Activated CD4-positive, alpha-beta memory T cell treated with anti-CD3 and anti-CD28 coated beads, Interleukin-2, amount 10 ng/mL, durations not matched to agents 7 days and 5 days (primary cell): ENCODE data around the gene KCNJ8. TPM values are rescaled to one million over a fixed set of nuclear protein-coding genes. Genes with fewer than 3 reads are reported as not detected.
"Not testable (repeated sequence)": the region's sequence is repeated elsewhere in the genome, so short reads cannot be mapped to it uniquely, and the experiment has no call there.

ENCODE experiments used
- CTCF ChIA-PET: fragments of 350-600 bp; sonication (Branson Sonifier 250); formaldehyde crosslinking; loops from one replicate; lab custom pipeline; 2021; ENCODE audit warnings: antibody characterized with exemption, inconsistent platforms; lab: Charles Lee
- POLR2A ChIA-PET: fragments of 350-600 bp; sonication (Branson Sonifier 250); formaldehyde crosslinking; loops from one replicate; lab custom pipeline; 2021; ENCODE audit warnings: antibody characterized with exemption; lab: Charles Lee
- DNase-seq: peaks from one replicate; pipeline ENCODE4 v3.0.0-alpha.2; 2020
- H3K27ac Mint-ChIP-seq: one replicate; pipeline ENCODE4 v1.8.0; 2021; ENCODE audit warnings: mild to moderate bottlenecking, mixed read lengths
- H3K27me3 Mint-ChIP-seq: one replicate; pipeline ENCODE4 v1.8.0; 2021; ENCODE audit warnings: mixed read lengths
- H3K36me3 Mint-ChIP-seq: one replicate; pipeline ENCODE4 v1.8.0; 2021; ENCODE audit warnings: low read depth, mixed read lengths
- H3K4me1 Mint-ChIP-seq: one replicate; pipeline ENCODE4 v1.8.0; 2021; ENCODE audit warnings: mixed read lengths
- H3K4me3 Mint-ChIP-seq: one replicate; pipeline ENCODE4 v1.8.0; 2021; ENCODE audit warnings: mild to moderate bottlenecking, mixed read lengths
- H3K9me3 Mint-ChIP-seq: one replicate; pipeline ENCODE4 v1.8.0; 2021; ENCODE audit warnings: mixed read lengths
- total RNA-seq, 2 experiments: library from RNA; stranded (reverse); gene quantifications; one replicate each; pipeline ENCODE4 v1.2.3, GENCODE V29; 2021

Gene KCNJ8
- not detected for total RNA-seq

DNA sequence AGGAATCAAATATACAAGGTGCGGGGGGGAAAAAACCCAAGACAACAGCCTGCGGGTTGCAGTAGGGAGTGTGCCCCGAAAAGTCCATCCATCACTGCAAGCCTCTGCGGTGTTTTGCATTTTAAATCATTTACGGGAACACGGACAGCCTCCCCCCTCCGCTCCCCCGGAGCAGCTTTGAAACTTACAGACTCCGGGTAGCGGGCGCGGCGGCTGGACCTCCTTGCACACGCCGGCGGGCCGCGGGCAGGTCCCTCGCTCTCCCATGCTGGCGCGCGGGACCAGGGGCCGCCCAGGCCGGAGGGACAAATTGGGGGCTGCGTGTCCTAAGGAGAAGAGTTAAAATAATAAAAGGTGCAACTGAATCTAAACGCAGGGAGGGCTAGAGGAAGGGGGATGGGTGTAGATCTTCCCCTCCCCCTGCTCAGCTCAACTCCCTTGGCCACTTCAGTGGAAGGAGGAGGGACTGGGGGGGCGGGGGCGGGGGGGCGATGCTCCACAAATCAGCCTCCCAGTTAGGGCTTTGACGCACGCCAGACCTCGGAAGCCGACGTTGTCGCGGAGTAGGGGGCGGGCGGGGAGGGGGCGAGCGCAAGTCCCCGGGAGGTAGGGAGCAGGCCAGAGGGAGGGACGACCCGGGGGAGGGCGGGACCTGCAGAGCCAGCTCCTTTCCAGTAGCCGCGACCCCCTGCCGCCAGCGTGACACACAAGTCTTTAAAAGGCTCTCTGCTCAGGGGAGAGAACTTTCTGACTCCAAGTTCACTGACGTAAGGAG lies at the start of gene KCNJ8:
Gene KCNJ8 (minus strand): TSS at position 349 of the 775 bp plus-strand sequence. CDS start 1,090 bp downstream, outside the sequence.
- no peak for DNase-seq
- POLR2A ChIA-PET, result no interaction called here
- CTCF ChIA-PET, result interaction anchor here (0.7 kb wide), 1 partner anchor 77 kb away, joined by 5 read pairs; no protein-coding TSS in a partner anchor
- H3K27me3 Mint-ChIP-seq, result peaks cover 46% of the 10 kb centered on the region
- no peaks in the 10 kb centered on the region for H3K36me3 Mint-ChIP-seq
- H3K4me1 Mint-ChIP-seq, result peaks cover 6% of the 10 kb centered on the region
- no peak within 1 kb of the TSS for H3K4me3 Mint-ChIP-seq
- no peaks in the 10 kb centered on the region for H3K9me3 Mint-ChIP-seq
- H3K27ac Mint-ChIP-seq, result no peak within 1 kb of the TSS

DNA sequence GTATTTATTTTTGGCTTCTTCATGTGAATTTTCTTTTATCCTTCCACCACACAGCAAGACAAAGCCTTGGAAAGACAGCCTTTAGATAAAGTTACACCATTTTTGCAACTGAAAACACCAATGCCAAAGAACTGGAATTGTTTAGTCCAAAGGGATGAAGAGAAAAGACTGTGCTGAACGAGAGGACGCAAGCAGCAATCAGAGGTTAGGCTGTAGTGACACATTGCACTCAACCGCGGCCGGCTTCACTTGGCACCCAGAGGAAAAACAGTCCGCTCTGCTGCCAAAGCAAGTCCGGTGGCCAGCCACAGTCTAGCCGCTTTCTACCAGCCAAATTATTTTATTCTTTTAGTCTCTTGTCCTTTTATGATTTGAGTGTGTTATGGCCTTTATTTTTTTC lies 49.1 kb upstream of the KCNJ8 start:
- no peaks in the 10 kb centered on the region for H3K27me3 Mint-ChIP-seq
- POLR2A ChIA-PET, result no interaction called here
- DNase-seq, result no peak
- no peak overlapping the region for H3K4me3 Mint-ChIP-seq
- no peak overlapping the region for H3K27ac Mint-ChIP-seq
- H3K9me3 Mint-ChIP-seq, result no peaks in the 10 kb centered on the region
- H3K36me3 Mint-ChIP-seq, result no peaks in the 10 kb centered on the region
- no peaks in the 10 kb centered on the region for H3K4me1 Mint-ChIP-seq
- CTCF ChIA-PET, result no interaction called here

DNA sequence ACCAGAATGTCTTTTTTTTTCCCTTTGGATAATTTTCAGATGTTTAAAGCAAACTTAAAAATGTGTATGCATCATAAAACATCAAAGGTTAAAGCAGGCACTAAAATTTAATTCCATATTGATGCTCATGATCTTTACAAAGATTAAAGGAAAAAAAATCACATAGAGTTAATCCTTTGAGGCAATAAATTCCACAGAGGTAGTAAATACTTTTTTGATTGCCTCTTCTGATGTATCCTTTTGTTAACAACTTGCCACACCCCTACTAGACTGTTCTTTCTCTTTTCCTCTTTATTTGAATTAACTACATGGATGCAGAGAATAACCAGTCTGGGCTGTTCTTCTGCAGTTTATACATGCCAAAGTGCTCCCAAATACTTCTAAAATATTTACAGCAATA lies 45.2 kb upstream of the KCNJ8 start:
- Mint-ChIP-seq H3K4me1 (no peaks in the 10 kb centered on the region), H3K4me3 (no peak overlapping the region), H3K27me3 (no peaks in the 10 kb centered on the region), H3K36me3 (no peaks in the 10 kb centered on the region), H3K27ac (no peak overlapping the region), H3K9me3 (no peaks in the 10 kb centered on the region)
- no peak for DNase-seq
- ChIA-PET CTCF (no interaction called here), POLR2A (no interaction called here)

DNA sequence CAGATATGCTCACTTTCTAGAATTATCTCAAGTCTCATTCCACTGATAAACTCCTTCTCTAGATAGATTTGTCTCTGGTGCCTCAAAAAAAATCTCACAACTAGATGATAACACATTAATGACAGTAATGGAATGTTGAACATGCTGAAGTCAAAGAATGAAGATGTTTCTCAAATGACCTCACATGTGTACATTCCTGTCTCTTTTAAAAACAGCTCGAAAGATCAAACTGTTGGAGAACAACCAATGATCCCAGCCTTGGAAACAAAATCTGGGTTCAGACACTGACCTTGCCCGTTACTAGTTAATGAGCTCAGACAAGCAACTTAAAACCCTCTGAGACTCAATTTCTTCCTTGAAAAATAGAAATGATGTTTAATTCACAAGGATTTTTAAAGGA lies 44.7 kb upstream of the KCNJ8 start:
- no peaks in the 10 kb centered on the region for H3K9me3 Mint-ChIP-seq

DNA sequence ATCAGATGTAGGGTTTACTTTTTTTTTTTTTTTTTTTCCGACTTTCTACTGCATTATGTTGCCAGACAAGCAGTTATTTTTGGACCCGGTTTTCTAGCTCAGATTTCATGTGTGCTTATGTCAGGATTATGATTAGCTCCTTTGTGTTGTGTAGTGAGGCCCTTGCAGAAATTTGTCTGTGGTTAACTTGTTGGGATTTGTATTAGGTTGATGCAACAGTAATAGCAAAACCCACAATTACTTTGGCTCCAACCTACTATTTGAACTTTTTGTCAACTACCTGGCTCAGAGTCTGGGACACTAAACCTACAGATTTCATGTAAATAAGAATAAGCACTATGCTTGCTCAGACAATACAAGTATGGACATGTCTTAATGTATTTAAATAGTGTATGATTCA lies 44.1 kb upstream of the KCNJ8 start:
- Mint-ChIP-seq H3K27me3 (no peaks in the 10 kb centered on the region), H3K9me3 (no peaks in the 10 kb centered on the region), H3K4me3 (no peak overlapping the region), H3K4me1 (no peaks in the 10 kb centered on the region), H3K36me3 (no peaks in the 10 kb centered on the region), H3K27ac (no peak overlapping the region)
- ChIA-PET CTCF (no interaction called here), POLR2A (no interaction called here)
- DNase-seq, result no peak

More for the DNA sequence above, 44.7 kb upstream of the KCNJ8 start:
- no peak for DNase-seq
- POLR2A ChIA-PET, result no interaction called here
- Mint-ChIP-seq H3K4me1 (no peaks in the 10 kb centered on the region), H3K36me3 (no peaks in the 10 kb centered on the region), H3K27ac (no peak overlapping the region), H3K27me3 (no peaks in the 10 kb centered on the region), H3K4me3 (no peak overlapping the region)
- CTCF ChIA-PET, result no interaction called here

DNA sequence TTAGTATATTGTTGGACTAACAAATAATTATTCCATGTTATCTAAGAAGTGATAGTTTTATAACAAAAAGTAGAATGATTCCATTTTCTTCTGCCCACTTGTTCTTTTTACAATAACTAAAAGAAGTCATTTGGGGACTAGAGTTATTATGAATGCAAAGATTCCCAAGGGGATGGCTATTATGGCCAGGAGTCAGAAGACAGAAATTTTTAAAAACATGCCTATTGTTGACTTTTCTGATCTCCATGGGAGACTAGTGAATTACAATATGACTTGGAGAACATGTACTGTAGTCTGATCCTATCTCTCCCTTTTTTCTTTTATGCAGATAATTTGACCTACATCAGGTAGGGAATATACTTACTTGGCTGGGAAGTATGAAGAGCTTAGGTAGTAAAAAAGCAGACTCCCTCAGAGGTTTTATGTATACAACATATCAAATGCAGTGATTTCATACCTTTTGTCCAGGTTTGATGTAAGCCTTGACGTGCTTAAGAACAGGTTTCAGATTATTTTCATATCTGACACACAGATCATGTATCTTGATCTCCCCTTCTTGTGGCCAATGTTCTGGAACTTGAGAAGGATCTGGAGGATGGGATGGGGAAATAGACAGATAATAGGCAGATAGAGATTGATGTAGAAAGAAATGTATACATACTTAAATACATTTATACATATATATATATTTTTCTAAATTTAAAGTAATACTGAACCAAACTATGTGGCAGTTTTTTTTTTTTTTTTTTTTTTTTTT lies 41.0 kb upstream of the KCNJ8 start:
- Mint-ChIP-seq H3K4me3 (no peak overlapping the region), H3K4me1 (no peaks in the 10 kb centered on the region), H3K27me3 (no peaks in the 10 kb centered on the region), H3K36me3 (no peaks in the 10 kb centered on the region), H3K9me3 (peaks cover 6% of the 10 kb centered on the region), H3K27ac (no peak overlapping the region)
- POLR2A ChIA-PET, result no interaction called here
- CTCF ChIA-PET, result no interaction called here
- no peak for DNase-seq

DNA sequence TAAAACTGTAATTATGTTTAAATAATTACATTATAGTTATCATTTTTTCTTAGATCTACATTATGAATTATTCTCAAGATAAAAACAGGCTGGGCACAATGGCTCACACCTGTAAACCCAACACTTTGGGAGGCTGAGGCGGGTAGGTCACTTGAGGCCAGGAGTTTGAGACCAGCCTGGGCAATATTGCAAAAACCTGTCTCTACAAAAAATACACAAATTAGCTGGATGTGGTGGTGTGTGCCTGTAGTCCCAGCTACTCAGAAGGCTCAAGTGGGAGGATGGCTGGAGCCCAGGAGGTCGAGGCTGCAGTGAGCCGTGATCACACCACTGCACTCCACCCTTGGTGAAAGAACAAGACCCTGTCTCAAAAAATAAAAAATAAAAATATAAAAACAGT lies 40.3 kb upstream of the KCNJ8 start:
- Mint-ChIP-seq H3K4me1 (no peaks in the 10 kb centered on the region), H3K36me3 (no peaks in the 10 kb centered on the region), H3K27me3 (no peaks in the 10 kb centered on the region), H3K27ac (no peak overlapping the region), H3K4me3 (no peak overlapping the region), H3K9me3 (peaks cover 9% of the 10 kb centered on the region)
- DNase-seq, result no peak
- CTCF ChIA-PET, result no interaction called here
- POLR2A ChIA-PET, result no interaction called here

DNA sequence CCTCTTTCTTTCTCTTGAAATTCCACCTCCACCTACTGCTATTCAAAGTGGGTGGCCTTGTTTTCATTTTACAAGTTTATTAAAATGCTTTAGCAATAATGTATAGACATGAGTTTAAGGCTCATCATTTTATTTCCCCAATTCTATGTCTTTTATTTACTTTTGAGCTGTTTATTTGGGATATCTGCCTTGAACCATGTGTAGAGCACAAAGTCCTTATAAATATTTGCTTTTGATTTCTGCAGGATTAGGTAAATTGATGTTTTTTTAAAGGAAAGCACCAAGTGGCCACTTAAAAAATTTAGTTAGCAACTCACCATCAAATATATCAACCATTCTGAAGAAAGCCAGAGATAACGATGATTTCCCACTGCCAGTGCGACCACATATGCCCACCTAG lies 39.8 kb upstream of the KCNJ8 start:
- no peak overlapping the region for H3K27ac Mint-ChIP-seq
- DNase-seq, result no peak
- ChIA-PET CTCF (no interaction called here), POLR2A (no interaction called here)
- no peaks in the 10 kb centered on the region for H3K4me1 Mint-ChIP-seq
- H3K27me3 Mint-ChIP-seq, result no peaks in the 10 kb centered on the region
- peaks cover 9% of the 10 kb centered on the region for H3K9me3 Mint-ChIP-seq
- H3K36me3 Mint-ChIP-seq, result no peaks in the 10 kb centered on the region
- H3K4me3 Mint-ChIP-seq, result no peak overlapping the region

GRCh38 chr12:21813751-21814150 lies 39.2 kb upstream of the KCNJ8 start:
- Mint-ChIP-seq H3K27ac (no peak overlapping the region), H3K4me3 (no peak overlapping the region), H3K9me3 (peaks cover 9% of the 10 kb centered on the region), H3K36me3 (no peaks in the 10 kb centered on the region), H3K4me1 (no peaks in the 10 kb centered on the region), H3K27me3 (no peaks in the 10 kb centered on the region)
- CTCF ChIA-PET, result no interaction called here
- POLR2A ChIA-PET, result no interaction called here
- no peak for DNase-seq

DNA sequence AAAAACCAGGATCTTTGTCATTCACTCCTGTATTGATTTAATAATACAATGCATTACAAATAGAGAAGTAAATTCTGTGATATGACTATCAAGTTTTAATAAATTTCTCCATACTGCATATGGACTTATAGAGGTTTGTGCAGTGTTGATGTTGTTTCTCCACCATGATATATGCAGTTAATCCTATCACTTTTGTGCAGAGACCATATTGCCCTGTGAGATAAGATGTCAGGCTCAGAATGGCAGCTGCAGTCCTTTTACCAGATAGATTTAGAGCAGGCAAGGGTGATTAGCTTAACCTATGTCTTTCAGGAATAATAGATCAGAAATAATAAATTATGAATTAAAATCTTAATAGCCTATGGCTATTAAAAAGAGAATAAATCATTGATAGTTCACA lies 38.6 kb upstream of the KCNJ8 start:
- ChIA-PET POLR2A (no interaction called here), CTCF (interaction anchor here (0.7 kb wide), 1 partner anchor 22 kb away, joined by 3 read pairs; no protein-coding TSS in a partner anchor)
- Mint-ChIP-seq H3K4me3 (no peak overlapping the region), H3K36me3 (no peaks in the 10 kb centered on the region), H3K9me3 (peaks cover 9% of the 10 kb centered on the region), H3K27ac (no peak overlapping the region), H3K27me3 (no peaks in the 10 kb centered on the region), H3K4me1 (no peaks in the 10 kb centered on the region)
- DNase-seq, result no peak

DNA sequence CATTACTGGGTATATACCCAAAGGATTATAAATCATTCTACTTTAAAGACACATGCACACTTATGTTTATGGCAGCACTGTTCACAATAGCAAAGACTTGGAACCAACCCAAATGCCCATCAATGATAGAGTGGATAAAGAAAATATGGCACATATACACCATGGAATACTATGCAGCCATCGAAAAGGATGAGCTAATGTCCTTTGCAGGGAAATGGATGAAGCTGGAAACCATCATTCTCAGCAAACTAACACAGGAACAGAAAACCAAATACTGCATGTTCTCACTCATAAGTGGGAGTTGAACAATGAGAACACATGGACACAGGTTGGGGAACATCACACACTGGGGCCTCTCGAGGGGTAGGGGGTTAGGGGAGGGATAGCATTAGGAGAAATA lies 37.8 kb upstream of the KCNJ8 start:
- H3K4me3 Mint-ChIP-seq, H3K36me3 Mint-ChIP-seq, DNase-seq, H3K9me3 Mint-ChIP-seq, H3K27me3 Mint-ChIP-seq, H3K4me1 Mint-ChIP-seq, POLR2A ChIA-PET, H3K27ac Mint-ChIP-seq: not testable (repeated sequence)
- CTCF ChIA-PET, result interaction anchor here (0.7 kb wide), 1 partner anchor 21 kb away, joined by 3 read pairs; no protein-coding TSS in a partner anchor

GRCh38 chr12:21809100-21809499 lies 34.6 kb upstream of the KCNJ8 start:
- H3K4me3 Mint-ChIP-seq, result no peak overlapping the region
- ChIA-PET POLR2A (no interaction called here), CTCF (no interaction called here)
- no peaks in the 10 kb centered on the region for H3K27me3 Mint-ChIP-seq
- H3K27ac Mint-ChIP-seq, result no peak overlapping the region
- H3K36me3 Mint-ChIP-seq, result no peaks in the 10 kb centered on the region
- peaks cover 9% of the 10 kb centered on the region for H3K9me3 Mint-ChIP-seq
- DNase-seq, result no peak
- no peaks in the 10 kb centered on the region for H3K4me1 Mint-ChIP-seq

GRCh38 chr12:21806255-21806654 lies 31.7 kb upstream of the KCNJ8 start:
- no peaks in the 10 kb centered on the region for H3K27me3 Mint-ChIP-seq
- H3K4me3 Mint-ChIP-seq, result no peak overlapping the region
- no peak overlapping the region for H3K27ac Mint-ChIP-seq
- CTCF ChIA-PET, result no interaction called here
- POLR2A ChIA-PET, result no interaction called here
- H3K9me3 Mint-ChIP-seq, result peaks cover 7% of the 10 kb centered on the region
- no peak for DNase-seq
- no peaks in the 10 kb centered on the region for H3K4me1 Mint-ChIP-seq
- H3K36me3 Mint-ChIP-seq, result no peaks in the 10 kb centered on the region
